KOPT-K1 (cell line): ENCODE data around the gene SLC9A2.

Source experiments
- H3K27ac ChIP-seq: fragments of 200-600 bp; sonication (generic); 2 replicates; pipeline ENCODE4 v1.5.1; 2016; ENCODE audit warnings: antibody characterized with exemption, mild to moderate bottlenecking, low read depth, low read length; ENCODE audit not compliant: poor library complexity, severe bottlenecking
- H3K36me3 ChIP-seq: fragments of 200-600 bp; sonication (generic); 2 replicates; pipeline ENCODE4 v1.5.1; 2017; ENCODE audit warnings: antibody characterized with exemption, mild to moderate bottlenecking, low read length, moderate library complexity; ENCODE audit not compliant: insufficient read depth
- H3K9me3 ChIP-seq: fragments of 200-600 bp; sonication (generic); 2 replicates; pipeline ENCODE4 v1.5.1; 2017; ENCODE audit warnings: antibody characterized with exemption, low read length, mild to moderate bottlenecking; ENCODE audit not compliant: insufficient read depth, poor library complexity, severe bottlenecking

Gene SLC9A2

GRCh38 chr2:102755284-102755683 is 135.9 kb downstream of the SLC9A2 start:
- Histone ChIP-seq H3K27ac (no peak overlapping the region), H3K9me3 (no peaks in the 10 kb centered on the region), H3K36me3 (no peaks in the 10 kb centered on the region)

- Histone ChIP-seq H3K36me3 (no peaks in the 10 kb centered on the region), H3K27ac (no peak overlapping the region), H3K9me3 (no peaks in the 10 kb centered on the region)
Measured at GRCh38 chr2:102758439-102758838, 139.1 kb downstream of the SLC9A2 start.
